HG02884 (cell line): ENCODE results near the gene RNF13.
"Not testable (repeated sequence)": the region's sequence is repeated elsewhere in the genome, so short reads cannot be mapped to it uniquely, and the experiment has no call there.

Experiments used
- ATAC-seq: cut with Tn5 transposase; IDR thresholded peaks from one replicate; pipeline ENCODE4 v1.9.1; 2021; ENCODE audit warnings: mild to moderate bottlenecking, moderate library complexity; ENCODE audit not compliant: unreplicated experiment

RNF13 gene

GRCh38 chr3:149892371-149892770, 79.4 kb downstream of the RNF13 start:
- no peak for ATAC-seq

- ATAC-seq = no peak
These were observed 81.2 kb downstream of the RNF13 start for GRCh38 chr3:149894205-149894604.

- no peak for ATAC-seq
These were observed 82.3 kb downstream of the RNF13 start for GRCh38 chr3:149895339-149895738.

GRCh38 chr3:149895769-149896168, 82.8 kb downstream of the RNF13 start:
- no peak for ATAC-seq

- ATAC-seq = no peak
These were observed 85.8 kb downstream of the RNF13 start for GRCh38 chr3:149898771-149899170.

- ATAC-seq = no peak
These were observed 87.3 kb downstream of the RNF13 start for GRCh38 chr3:149900322-149900721.

GRCh38 chr3:149901770-149902169, 88.8 kb downstream of the RNF13 start:
- ATAC-seq = no peak

GRCh38 chr3:149902498-149903139, 89.6 kb downstream of the RNF13 start:
- no peak for ATAC-seq

- no peak for ATAC-seq
These were observed 93.0 kb downstream of the RNF13 start for GRCh38 chr3:149906036-149906435.

GRCh38 chr3:149908424-149908957, 95.5 kb downstream of the RNF13 start:
- ATAC-seq = no peak

GRCh38 chr3:149909923-149910322, 96.9 kb downstream of the RNF13 start:
- ATAC-seq = no peak

GRCh38 chr3:149917124-149917667, 104.2 kb downstream of the RNF13 start:
- ATAC-seq = no peak

- no peak for ATAC-seq
These were observed 106.5 kb downstream of the RNF13 start for GRCh38 chr3:149919509-149919908.

- ATAC-seq = no peak
These were observed 107.1 kb downstream of the RNF13 start for GRCh38 chr3:149920119-149920518.

- no peak for ATAC-seq
These were observed 120.0 kb downstream of the RNF13 start for GRCh38 chr3:149933008-149933407.

- ATAC-seq = no peak
These were observed 120.8 kb downstream of the RNF13 start for GRCh38 chr3:149933858-149934257.

- ATAC-seq = no peak
These were observed 121.5 kb downstream of the RNF13 start for GRCh38 chr3:149934524-149934923.

- peak; percentile 73 for ATAC-seq
These were observed 123.8 kb downstream of the RNF13 start for GRCh38 chr3:149936812-149937230.

GRCh38 chr3:149938392-149939055, 125.5 kb downstream of the RNF13 start:
- ATAC-seq = not testable (repeated sequence)

- no peak for ATAC-seq
These were observed 128.2 kb downstream of the RNF13 start for GRCh38 chr3:149941186-149941585.

- ATAC-seq = no peak
These were observed 128.9 kb downstream of the RNF13 start for GRCh38 chr3:149941946-149942345.

GRCh38 chr3:149942409-149942808, 129.4 kb downstream of the RNF13 start:
- ATAC-seq = no peak
